ENCODE results near the gene PHLDA2.

Gene PHLDA2

DNA sequence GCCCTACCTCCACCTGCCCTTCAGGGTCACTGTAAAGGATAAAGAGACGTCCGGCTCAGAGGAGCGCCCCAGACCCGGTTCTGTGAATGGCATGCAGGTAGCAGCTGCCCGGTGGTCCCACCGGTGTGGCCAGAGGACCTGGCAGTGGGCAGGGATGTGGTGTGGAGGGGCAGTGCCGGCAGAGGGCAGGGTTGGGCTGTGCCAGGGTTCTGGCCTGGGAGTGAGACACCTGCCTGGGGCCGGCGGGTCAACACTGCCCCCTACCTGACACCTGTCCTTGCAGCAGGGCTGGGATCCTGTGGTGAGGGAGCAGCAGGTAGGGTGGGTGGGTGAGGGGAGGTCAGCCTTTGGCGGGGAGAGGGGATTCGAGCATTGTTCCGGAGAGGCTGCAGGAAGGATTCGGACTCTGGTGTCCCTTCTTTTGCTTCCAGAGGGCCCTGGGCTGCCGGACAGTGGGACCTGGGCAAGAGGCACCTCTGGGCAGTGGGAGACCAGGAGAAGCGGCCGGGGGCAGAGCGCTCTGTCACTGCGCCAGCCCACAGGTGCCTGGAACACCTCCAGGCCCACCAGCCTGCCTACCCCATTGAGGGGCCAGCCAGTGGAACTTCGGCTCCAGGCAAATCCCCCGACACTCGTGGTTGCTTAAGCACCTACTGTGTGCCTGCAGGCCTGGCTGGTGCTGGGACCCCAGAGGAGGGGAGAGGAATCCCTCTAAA is 1.6 kb upstream of the PHLDA2 start (continued):
- TF ChIP-seq ZEB2 (tag by site-specific recombination; IDR thresholded peaks at IDR 0.05) (no peak), ZNF654 (tag by site-specific recombination; IDR thresholded peaks at IDR 0.05; ENCODE audit: low read depth) (peak; percentile 51), ZNF394 (tag by site-specific recombination; IDR thresholded peaks at IDR 0.05; ENCODE audit: borderline replicate concordance) (no peak), ZNF791 (tag by site-specific recombination; IDR thresholded peaks at IDR 0.05) (no peak), HOXC10 (CRISPR knock-in tag; IDR thresholded peaks at IDR 0.05) (no peak), ZNF426 (tag by site-specific recombination; IDR thresholded peaks at IDR 0.05) (no peak), KLF8 (tag by site-specific recombination; IDR thresholded peaks at IDR 0.05) (no peak), ZNF221 (tag by site-specific recombination; IDR thresholded peaks at IDR 0.05; ENCODE audit: borderline replicate concordance) (no peak), ZNF169 (tag by site-specific recombination; IDR thresholded peaks at IDR 0.05) (no peak), TRIM28 (IDR thresholded peaks at IDR 0.05; ENCODE audit: borderline replicate concordance, low read length) (no peak), PRDM1 (tag by site-specific recombination; IDR thresholded peaks at IDR 0.05) (no peak), ZNF558 (tag by site-specific recombination; IDR thresholded peaks at IDR 0.05) (no peak), ZFHX2 (tag by site-specific recombination; conservative IDR thresholded peaks at IDR 0.05) (no peak), ZNF2 (tag by site-specific recombination; IDR thresholded peaks at IDR 0.05) (peak; percentile 83), ZNF366 (tag by site-specific recombination; conservative IDR thresholded peaks at IDR 0.05) (no peak), ZNF561 (tag by site-specific recombination; IDR thresholded peaks at IDR 0.05; ENCODE audit: borderline replicate concordance) (no peak)
- TF ChIP-seq, protein P1, sequence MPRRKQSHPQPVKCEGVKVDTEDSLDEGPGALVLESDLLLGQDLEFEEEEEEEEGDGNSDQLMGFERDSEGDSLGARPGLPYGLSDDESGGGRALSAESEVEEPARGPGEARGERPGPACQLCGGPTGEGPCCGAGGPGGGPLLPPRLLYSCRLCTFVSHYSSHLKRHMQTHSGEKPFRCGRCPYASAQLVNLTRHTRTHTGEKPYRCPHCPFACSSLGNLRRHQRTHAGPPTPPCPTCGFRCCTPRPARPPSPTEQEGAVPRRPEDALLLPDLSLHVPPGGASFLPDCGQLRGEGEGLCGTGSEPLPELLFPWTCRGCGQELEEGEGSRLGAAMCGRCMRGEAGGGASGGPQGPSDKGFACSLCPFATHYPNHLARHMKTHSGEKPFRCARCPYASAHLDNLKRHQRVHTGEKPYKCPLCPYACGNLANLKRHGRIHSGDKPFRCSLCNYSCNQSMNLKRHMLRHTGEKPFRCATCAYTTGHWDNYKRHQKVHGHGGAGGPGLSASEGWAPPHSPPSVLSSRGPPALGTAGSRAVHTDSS (tag by site-specific recombination; IDR thresholded peaks at IDR 0.05), result no peak
- TF ChIP-seq, protein P2, sequence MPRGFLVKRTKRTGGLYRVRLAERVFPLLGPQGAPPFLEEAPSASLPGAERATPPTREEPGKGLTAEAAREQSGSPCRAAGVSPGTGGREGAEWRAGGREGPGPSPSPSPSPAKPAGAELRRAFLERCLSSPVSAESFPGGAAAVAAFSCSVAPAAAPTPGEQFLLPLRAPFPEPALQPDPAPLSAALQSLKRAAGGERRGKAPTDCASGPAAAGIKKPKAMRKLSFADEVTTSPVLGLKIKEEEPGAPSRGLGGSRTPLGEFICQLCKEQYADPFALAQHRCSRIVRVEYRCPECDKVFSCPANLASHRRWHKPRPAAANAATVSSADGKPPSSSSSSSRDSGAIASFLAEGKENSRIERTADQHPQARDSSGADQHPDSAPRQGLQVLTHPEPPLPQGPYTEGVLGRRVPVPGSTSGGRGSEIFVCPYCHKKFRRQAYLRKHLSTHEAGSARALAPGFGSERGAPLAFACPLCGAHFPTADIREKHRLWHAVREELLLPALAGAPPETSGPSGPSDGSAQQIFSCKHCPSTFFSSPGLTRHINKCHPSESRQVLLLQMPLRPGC (tag by site-specific recombination; IDR thresholded peaks at IDR 0.05), result no peak
- TF ChIP-seq, protein P3, sequence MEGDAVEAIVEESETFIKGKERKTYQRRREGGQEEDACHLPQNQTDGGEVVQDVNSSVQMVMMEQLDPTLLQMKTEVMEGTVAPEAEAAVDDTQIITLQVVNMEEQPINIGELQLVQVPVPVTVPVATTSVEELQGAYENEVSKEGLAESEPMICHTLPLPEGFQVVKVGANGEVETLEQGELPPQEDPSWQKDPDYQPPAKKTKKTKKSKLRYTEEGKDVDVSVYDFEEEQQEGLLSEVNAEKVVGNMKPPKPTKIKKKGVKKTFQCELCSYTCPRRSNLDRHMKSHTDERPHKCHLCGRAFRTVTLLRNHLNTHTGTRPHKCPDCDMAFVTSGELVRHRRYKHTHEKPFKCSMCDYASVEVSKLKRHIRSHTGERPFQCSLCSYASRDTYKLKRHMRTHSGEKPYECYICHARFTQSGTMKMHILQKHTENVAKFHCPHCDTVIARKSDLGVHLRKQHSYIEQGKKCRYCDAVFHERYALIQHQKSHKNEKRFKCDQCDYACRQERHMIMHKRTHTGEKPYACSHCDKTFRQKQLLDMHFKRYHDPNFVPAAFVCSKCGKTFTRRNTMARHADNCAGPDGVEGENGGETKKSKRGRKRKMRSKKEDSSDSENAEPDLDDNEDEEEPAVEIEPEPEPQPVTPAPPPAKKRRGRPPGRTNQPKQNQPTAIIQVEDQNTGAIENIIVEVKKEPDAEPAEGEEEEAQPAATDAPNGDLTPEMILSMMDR (tag by site-specific recombination; IDR thresholded peaks at IDR 0.05), result peak; percentile 78
- TF ChIP-seq, protein P4, sequence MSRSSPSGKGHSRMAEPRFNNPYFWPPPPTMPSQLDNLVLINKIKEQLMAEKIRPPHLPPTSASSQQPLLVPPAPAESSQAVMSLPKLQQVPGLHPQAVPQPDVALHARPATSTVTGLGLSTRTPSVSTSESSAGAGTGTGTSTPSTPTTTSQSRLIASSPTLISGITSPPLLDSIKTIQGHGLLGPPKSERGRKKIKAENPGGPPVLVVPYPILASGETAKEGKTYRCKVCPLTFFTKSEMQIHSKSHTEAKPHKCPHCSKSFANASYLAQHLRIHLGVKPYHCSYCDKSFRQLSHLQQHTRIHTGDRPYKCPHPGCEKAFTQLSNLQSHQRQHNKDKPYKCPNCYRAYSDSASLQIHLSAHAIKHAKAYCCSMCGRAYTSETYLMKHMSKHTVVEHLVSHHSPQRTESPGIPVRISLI (tag by site-specific recombination; IDR thresholded peaks at IDR 0.05), result no peak
- TF ChIP-seq, protein P5, sequence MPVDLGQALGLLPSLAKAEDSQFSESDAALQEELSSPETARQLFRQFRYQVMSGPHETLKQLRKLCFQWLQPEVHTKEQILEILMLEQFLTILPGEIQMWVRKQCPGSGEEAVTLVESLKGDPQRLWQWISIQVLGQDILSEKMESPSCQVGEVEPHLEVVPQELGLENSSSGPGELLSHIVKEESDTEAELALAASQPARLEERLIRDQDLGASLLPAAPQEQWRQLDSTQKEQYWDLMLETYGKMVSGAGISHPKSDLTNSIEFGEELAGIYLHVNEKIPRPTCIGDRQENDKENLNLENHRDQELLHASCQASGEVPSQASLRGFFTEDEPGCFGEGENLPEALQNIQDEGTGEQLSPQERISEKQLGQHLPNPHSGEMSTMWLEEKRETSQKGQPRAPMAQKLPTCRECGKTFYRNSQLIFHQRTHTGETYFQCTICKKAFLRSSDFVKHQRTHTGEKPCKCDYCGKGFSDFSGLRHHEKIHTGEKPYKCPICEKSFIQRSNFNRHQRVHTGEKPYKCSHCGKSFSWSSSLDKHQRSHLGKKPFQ (tag by site-specific recombination; IDR thresholded peaks at IDR 0.05), result no peak
- TF ChIP-seq, protein P6, sequence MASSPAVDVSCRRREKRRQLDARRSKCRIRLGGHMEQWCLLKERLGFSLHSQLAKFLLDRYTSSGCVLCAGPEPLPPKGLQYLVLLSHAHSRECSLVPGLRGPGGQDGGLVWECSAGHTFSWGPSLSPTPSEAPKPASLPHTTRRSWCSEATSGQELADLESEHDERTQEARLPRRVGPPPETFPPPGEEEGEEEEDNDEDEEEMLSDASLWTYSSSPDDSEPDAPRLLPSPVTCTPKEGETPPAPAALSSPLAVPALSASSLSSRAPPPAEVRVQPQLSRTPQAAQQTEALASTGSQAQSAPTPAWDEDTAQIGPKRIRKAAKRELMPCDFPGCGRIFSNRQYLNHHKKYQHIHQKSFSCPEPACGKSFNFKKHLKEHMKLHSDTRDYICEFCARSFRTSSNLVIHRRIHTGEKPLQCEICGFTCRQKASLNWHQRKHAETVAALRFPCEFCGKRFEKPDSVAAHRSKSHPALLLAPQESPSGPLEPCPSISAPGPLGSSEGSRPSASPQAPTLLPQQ (tag by site-specific recombination; IDR thresholded peaks at IDR 0.05), result peak; percentile 25; the same call in 1 of the 2 replicates
- TF ChIP-seq, protein P7, sequence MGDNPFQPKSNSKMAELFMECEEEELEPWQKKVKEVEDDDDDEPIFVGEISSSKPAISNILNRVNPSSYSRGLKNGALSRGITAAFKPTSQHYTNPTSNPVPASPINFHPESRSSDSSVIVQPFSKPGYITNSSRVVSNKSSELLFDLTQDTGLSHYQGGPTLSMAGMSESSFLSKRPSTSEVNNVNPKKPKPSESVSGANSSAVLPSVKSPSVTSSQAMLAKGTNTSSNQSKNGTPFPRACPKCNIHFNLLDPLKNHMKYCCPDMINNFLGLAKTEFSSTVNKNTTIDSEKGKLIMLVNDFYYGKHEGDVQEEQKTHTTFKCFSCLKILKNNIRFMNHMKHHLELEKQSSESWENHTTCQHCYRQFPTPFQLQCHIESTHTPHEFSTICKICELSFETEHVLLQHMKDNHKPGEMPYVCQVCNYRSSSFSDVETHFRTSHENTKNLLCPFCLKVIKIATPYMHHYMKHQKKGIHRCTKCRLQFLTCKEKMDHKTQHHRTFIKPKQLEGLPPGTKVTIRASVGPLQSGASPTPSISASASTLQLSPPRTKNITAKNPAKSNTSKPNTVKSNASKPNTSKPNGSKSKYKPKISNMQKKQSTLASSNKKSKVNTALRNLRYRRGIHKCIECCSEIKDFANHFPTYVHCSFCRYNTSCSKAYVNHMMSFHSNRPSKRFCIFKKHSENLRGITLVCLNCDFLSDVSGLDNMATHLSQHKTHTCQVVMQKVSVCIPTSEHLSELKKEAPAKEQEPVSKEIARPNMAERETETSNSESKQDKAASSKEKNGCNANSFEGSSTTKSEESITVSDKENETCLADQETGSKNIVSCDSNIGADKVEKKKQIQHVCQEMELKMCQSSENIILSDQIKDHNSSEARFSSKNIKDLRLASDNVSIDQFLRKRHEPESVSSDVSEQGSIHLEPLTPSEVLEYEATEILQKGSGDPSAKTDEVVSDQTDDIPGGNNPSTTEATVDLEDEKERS (tag by site-specific recombination; IDR thresholded peaks at IDR 0.05), result no peak
- TF ChIP-seq, protein P8, sequence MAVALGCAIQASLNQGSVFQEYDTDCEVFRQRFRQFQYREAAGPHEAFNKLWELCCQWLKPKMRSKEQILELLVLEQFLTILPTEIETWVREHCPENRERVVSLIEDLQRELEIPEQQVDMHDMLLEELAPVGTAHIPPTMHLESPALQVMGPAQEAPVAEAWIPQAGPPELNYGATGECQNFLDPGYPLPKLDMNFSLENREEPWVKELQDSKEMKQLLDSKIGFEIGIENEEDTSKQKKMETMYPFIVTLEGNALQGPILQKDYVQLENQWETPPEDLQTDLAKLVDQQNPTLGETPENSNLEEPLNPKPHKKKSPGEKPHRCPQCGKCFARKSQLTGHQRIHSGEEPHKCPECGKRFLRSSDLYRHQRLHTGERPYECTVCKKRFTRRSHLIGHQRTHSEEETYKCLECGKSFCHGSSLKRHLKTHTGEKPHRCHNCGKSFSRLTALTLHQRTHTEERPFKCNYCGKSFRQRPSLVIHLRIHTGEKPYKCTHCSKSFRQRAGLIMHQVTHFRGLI (tag by site-specific recombination; IDR thresholded peaks at IDR 0.05), result peak; percentile 48; the same call in 1 of the 2 replicates
